Upper lobe of left lung (tissue), 6 donors: ENCODE measurements around the gene MED6. TPM values are rescaled to one million over a fixed set of nuclear protein-coding genes. Genes with fewer than 3 reads are reported as not detected.

ENCODE experiments used
- ATAC-seq, 2 donors: fragments of 200-7000 bp; cut with Tn5 transposase; one replicate each; pipeline ENCODE4 v1.9.1; 2022; ENCODE audit warnings: mild to moderate bottlenecking in 2 of 2, moderate library complexity in 2 of 2; ENCODE audit not compliant: low FRiP score in 2 of 2
- DNase-seq, 2 donors: peaks; one replicate each; pipeline ENCODE4 v3.0.0-alpha.2; 2019 to 2020
- H3K27ac ChIP-seq, 4 donors: fragments of 200-600 bp; sonication (generic); one replicate each; pipeline ENCODE4 v1.5.1; 2016 to 2019
- H3K27me3 ChIP-seq, 4 donors: fragments of 200-600 bp; sonication (generic); one replicate each; pipeline ENCODE4 v1.5.1; 2017 to 2019
- H3K36me3 ChIP-seq, 4 donors: fragments of 200-600 bp; sonication (generic); one replicate each; pipeline ENCODE4 v1.5.1; 2016 to 2019
- H3K4me1 ChIP-seq, 4 donors: fragments of 200-600 bp; sonication (generic); one replicate each; pipeline ENCODE4 v1.5.1; 2018 to 2019
- H3K4me3 ChIP-seq, 4 donors: fragments of 200-600 bp; sonication (generic); one replicate each; pipeline ENCODE4 v1.5.1; 2017 to 2019; ENCODE audit warnings: mild to moderate bottlenecking in 2 of 4, moderate library complexity in 1 of 4
- H3K9me3 ChIP-seq, 4 donors: fragments of 200-600 bp; sonication (generic); one replicate each; pipeline ENCODE4 v1.5.1; 2018 to 2019
- CTCF ChIP-seq, 6 experiments: fragments of 450-650 bp in 4 of 6; fragments of 200-600 bp in 2 of 6; sonication (generic) in 2 of 6; IDR thresholded peaks; one replicate each; pipeline ENCODE4 v1.5.1; 2016 to 2019; ENCODE audit warnings: antibody characterized with exemption in 6 of 6
- EP300 ChIP-seq, 4 donors: sonication (generic); formaldehyde crosslinking; IDR thresholded peaks; one replicate each; pipeline ENCODE4 v1.5.1; 2017; ENCODE audit warnings: antibody characterized with exemption in 4 of 4, control low read depth in 2 of 4
- POLR2A ChIP-seq, 4 donors: fragments of 450-650 bp; IDR thresholded peaks; one replicate each; pipeline ENCODE4 v1.5.1; 2016 to 2017; ENCODE audit warnings: antibody characterized with exemption in 4 of 4, mild to moderate bottlenecking in 2 of 4
- POLR2AphosphoS5 ChIP-seq, 2 donors: sonication (generic); formaldehyde crosslinking; IDR thresholded peaks; one replicate each; pipeline ENCODE4 v1.5.1; 2017; ENCODE audit warnings: antibody characterized with exemption in 2 of 2
- WGBS, 2 donors: methylation state at CpG; one replicate each; pipeline ENCODE4 v1.1.5; 2017 to 2018; 5-methylcytosine and 5-hydroxymethylcytosine counted together
- total RNA-seq, 6 donors: library from RNA; depleted of rRNA in 4 of 6; stranded (reverse); fragments of >200 nt in 4 of 6; gene quantifications; one replicate each; pipeline versions ENCODE4 v1.1.0 to v1.2.1, GENCODE V29; 2016 to 2021
- donor health status: DM: no; HTN: no; CAD: no; lungs with moderate emphysema.
- donor health status: DM: no; HTN: yes; CAD: no; lungs with severe emphysema.

Gene MED6
- total RNA-seq, 6 donors from 2014 or later: 17.9 to 56.5 (median 23.4) TPM

GRCh38 chr14:70638416-70638815 lies 38.0 kb upstream of the MED6 start:
- TF ChIP-seq CTCF (IDR thresholded peaks at IDR 0.05) (no peak), EP300 (IDR thresholded peaks at IDR 0.05) (no peak), POLR2AphosphoS5 (IDR thresholded peaks at IDR 0.05) (no peak), POLR2A (IDR thresholded peaks at IDR 0.05) (no peak)
- ATAC-seq: no peak
- 45 to 48% methylated on average over 2 of the region's 2 CpGs for WGBS, 2 donors

GRCh38 chr14:70635971-70636595 lies 35.6 kb upstream of the MED6 start:
- Histone ChIP-seq H3K36me3 (no peaks in the 10 kb centered on the region), H3K4me1 (peaks cover 0 to 6% (median 4%) of the 10 kb centered on the region in 4 donors), H3K27ac (no peak overlapping the region), H3K9me3 (no peaks in the 10 kb centered on the region), H3K4me3 (no peak overlapping the region), H3K27me3 (no peaks in the 10 kb centered on the region)
- WGBS, 2 donors: 94 to 96% methylated on average over 6 of the region's 6 CpGs
- ATAC-seq (no peak), DNase-seq (no peak)
- TF ChIP-seq EP300 (IDR thresholded peaks at IDR 0.05): no peak
- no peak for TF ChIP-seq CTCF (IDR thresholded peaks at IDR 0.05)
- no peak for TF ChIP-seq POLR2AphosphoS5 (IDR thresholded peaks at IDR 0.05)
- no peak for TF ChIP-seq POLR2A (IDR thresholded peaks at IDR 0.05)

More at GRCh38 chr14:70638416-70638815, 38.0 kb upstream of the MED6 start:
- H3K27me3 ChIP-seq: peaks cover 0 to 12% (median 0%) of the 10 kb centered on the region in 4 donors
- no peaks in the 10 kb centered on the region for H3K36me3 ChIP-seq
- no peak overlapping the region for H3K27ac ChIP-seq
- no peaks in the 10 kb centered on the region for H3K9me3 ChIP-seq
- no peak for DNase-seq
- no peak overlapping the region for H3K4me3 ChIP-seq
- peaks cover 7 to 23% (median 13%) of the 10 kb centered on the region in 4 donors for H3K4me1 ChIP-seq

GRCh38 chr14:70631948-70632347 lies 31.5 kb upstream of the MED6 start:
- Histone ChIP-seq H3K4me3 (no peak overlapping the region), H3K27ac (no peak overlapping the region), H3K36me3 (no peaks in the 10 kb centered on the region), H3K9me3 (peaks cover 3 to 6% (median 5%) of the 10 kb centered on the region in 4 donors), H3K4me1 (no peaks in the 10 kb centered on the region), H3K27me3 (no peaks in the 10 kb centered on the region)
- 68 to 94% methylated on average over 3 of the region's 3 CpGs for WGBS, 2 donors
- ATAC-seq (no peak), DNase-seq (no peak)
- TF ChIP-seq POLR2A (IDR thresholded peaks at IDR 0.05) (no peak), POLR2AphosphoS5 (IDR thresholded peaks at IDR 0.05) (no peak), EP300 (IDR thresholded peaks at IDR 0.05) (no peak), CTCF (IDR thresholded peaks at IDR 0.05) (no peak)

- no peak overlapping the region for H3K27ac ChIP-seq
- no peaks in the 10 kb centered on the region for H3K36me3 ChIP-seq
- TF ChIP-seq CTCF (IDR thresholded peaks at IDR 0.05) (no peak), EP300 (IDR thresholded peaks at IDR 0.05) (no peak), POLR2AphosphoS5 (IDR thresholded peaks at IDR 0.05) (no peak), POLR2A (IDR thresholded peaks at IDR 0.05) (no peak)
- H3K4me3 ChIP-seq: no peak overlapping the region
- WGBS, 2 donors: 87 to 100% methylated on average over 1 of the region's 1 CpG
- H3K9me3 ChIP-seq: peaks cover 3 to 15% (median 12%) of the 10 kb centered on the region in 4 donors
- H3K4me1 ChIP-seq: no peaks in the 10 kb centered on the region
- H3K27me3 ChIP-seq: no peaks in the 10 kb centered on the region
- no peak for ATAC-seq
- no peak for DNase-seq
Measured at GRCh38 chr14:70624972-70625371, 24.5 kb upstream of the MED6 start.
